B cell (primary cell): ENCODE results near the gene KAT14. TPM values are rescaled to one million over a fixed set of nuclear protein-coding genes. Genes with fewer than 3 reads are reported as not detected.

ENCODE experiments used
- ATAC-seq: fragments of 200-7000 bp; cut with Tn5 transposase; one replicate; pipeline ENCODE4 v1.10.0; 2021; ENCODE audit warnings: low read depth, mild to moderate bottlenecking, moderate number of reproducible peaks, moderate library complexity
- CTCF ChIA-PET: fragments of 350-600 bp; sonication (Branson Sonifier 250); formaldehyde crosslinking; loops from one replicate; lab custom pipeline; 2021; ENCODE audit warnings: antibody characterized with exemption, inconsistent platforms; lab: Charles Lee
- POLR2A ChIA-PET: fragments of 350-600 bp; sonication (Branson Sonifier 250); formaldehyde crosslinking; loops from one replicate; lab custom pipeline; 2021; ENCODE audit warnings: antibody characterized with exemption; lab: Charles Lee
- DNase-seq: peaks from one replicate; pipeline ENCODE4 v3.0.0; 2013
- H2AFZ ChIP-seq: 2 replicates; pipeline ENCODE4 v1.6.1; 2012; ENCODE audit warnings: mild to moderate bottlenecking, low read depth, low read length; ENCODE audit not compliant: insufficient read depth, poor library complexity, severe bottlenecking
- H3K27ac ChIP-seq, 2 donors: 1 replicate in 1 of 2; 2 replicates in 1 of 2; pipeline ENCODE4 v1.5.1; 2012 to 2013; ENCODE audit warnings: low read length in 2 of 2, mild to moderate bottlenecking in 2 of 2, moderate library complexity in 1 of 2
- H3K27me3 ChIP-seq, 4 experiments: fragments of 200-600 bp in 1 of 4; sonication (generic) in 1 of 4; replicated peaks in 1 of 4; 1 replicate in 2 of 4; 2 replicates in 2 of 4; pipeline versions ENCODE4 v1.6.1 to v1.7.0; 2013 to 2016; ENCODE audit warnings: low read length in 3 of 4, mild to moderate bottlenecking in 2 of 4, mixed read lengths in 1 of 4, moderate library complexity in 1 of 4; ENCODE audit not compliant: insufficient read depth in 4 of 4, control insufficient read depth in 3 of 4; ENCODE audit errors: control extremely low read depth in 1 of 4
- H3K36me3 ChIP-seq, 2 experiments: replicated peaks in 1 of 2; 1 replicate in 1 of 2; 2 replicates in 1 of 2; pipeline versions ENCODE4 v1.6.1 to v1.7.1; 2013; ENCODE audit warnings: low read length in 1 of 2; ENCODE audit not compliant: insufficient read depth in 2 of 2, control insufficient read depth in 1 of 2; ENCODE audit errors: control extremely low read depth in 1 of 2, extremely low read depth in 1 of 2
- H3K4me1 ChIP-seq, 2 donors: fragments of 200-600 bp in 1 of 2; sonication (generic) in 1 of 2; 1 replicate in 1 of 2; 2 replicates in 1 of 2; pipeline versions ENCODE4 v1.5.1 to v1.6.1; 2013 to 2017; ENCODE audit warnings: low read length in 2 of 2; ENCODE audit not compliant: control insufficient read depth in 2 of 2, insufficient read depth in 2 of 2
- H3K4me2 ChIP-seq: replicated peaks from 2 replicates; pipeline ENCODE3; 2012; ENCODE audit warnings: mild to moderate bottlenecking, low read depth, low read length; ENCODE audit not compliant: poor library complexity, severe bottlenecking
- H3K4me3 ChIP-seq, 5 experiments: fragments of 200-600 bp in 1 of 5; sonication (generic) in 1 of 5; 1 replicate in 3 of 5; 2 replicates in 2 of 5; pipeline versions ENCODE4 v1.5.1 to v1.7.0; 2011 to 2016; ENCODE audit warnings: low read length in 4 of 5, mild to moderate bottlenecking in 4 of 5, low read depth in 2 of 5, control low read depth in 1 of 5, moderate library complexity in 1 of 5; ENCODE audit not compliant: insufficient read depth in 1 of 5; ENCODE audit errors: control extremely low read depth in 1 of 5, extremely low read depth in 1 of 5
- H3K79me2 ChIP-seq: fragments of 200-600 bp; sonication (generic); one replicate; pipeline ENCODE4 v1.6.0; 2016; ENCODE audit warnings: low read length; ENCODE audit not compliant: control insufficient read depth, insufficient read depth
- H3K9ac ChIP-seq: fragments of 200-600 bp; sonication (generic); 2 replicates; pipeline ENCODE4 v1.6.1; 2017; ENCODE audit warnings: mild to moderate bottlenecking, low read length, moderate library complexity
- H3K9me3 ChIP-seq, 3 donors: one replicate each; pipeline versions ENCODE4 v1.6.1 to v1.7.1; 2013; ENCODE audit warnings: low read length in 2 of 3; ENCODE audit not compliant: control insufficient read depth in 2 of 3, insufficient read depth in 1 of 3; ENCODE audit errors: control extremely low read depth in 1 of 3
- H4K20me1 ChIP-seq: 2 replicates; pipeline ENCODE4 v1.6.0; 2012; ENCODE audit warnings: mild to moderate bottlenecking, low read length; ENCODE audit not compliant: insufficient read depth, control insufficient read depth, poor library complexity, severe bottlenecking
- H3K27ac Mint-ChIP-seq: one replicate; pipeline ENCODE4 v1.8.0; 2021; ENCODE audit warnings: mixed read lengths
- H3K27me3 Mint-ChIP-seq: one replicate; pipeline ENCODE4 v1.8.0; 2021; ENCODE audit warnings: mixed read lengths
- H3K4me1 Mint-ChIP-seq: one replicate; pipeline ENCODE4 v1.8.0; 2021; ENCODE audit warnings: mixed read lengths
- H3K4me3 Mint-ChIP-seq: one replicate; pipeline ENCODE4 v1.8.0; 2021; ENCODE audit warnings: mixed read lengths
- H3K9me3 Mint-ChIP-seq: one replicate; pipeline ENCODE4 v1.8.0; 2022; ENCODE audit warnings: mixed read lengths; ENCODE audit not compliant: insufficient read depth
- CTCF ChIP-seq: fragments of 200-600 bp; IDR thresholded peaks from one replicate; pipeline ENCODE4 v1.8.0; 2022; ENCODE audit warnings: antibody characterized with exemption, mild to moderate bottlenecking
- EZH2 ChIP-seq: IDR thresholded peaks from 2 replicates; pipeline ENCODE4 v1.6.1; 2012; ENCODE audit warnings: borderline replicate concordance, low read depth, mild to moderate bottlenecking, moderate library complexity, low read length; ENCODE audit not compliant: insufficient read depth, poor library complexity, severe bottlenecking
- WGBS: methylation state at CpG from one replicate; pipeline ENCODE4 v1.1.5; 2013; ENCODE audit warnings: missing lambda C conversion rate; ENCODE audit not compliant: insufficient coverage; 5-methylcytosine and 5-hydroxymethylcytosine counted together
- intact Hi-C: fragments of 100-400 bp; cut with micrococcal nuclease; formaldehyde crosslinking; loops from one replicate; pipeline ENCODE4 v1.10.0; 2022
- polyA plus RNA-seq: library from polyadenylated mRNA; depleted of rRNA; stranded (reverse); fragments of >200 nt; gene quantifications from 2 replicates; pipeline ENCODE4 v1.2.3, GENCODE V29; 2012
- total RNA-seq, 2 donors: library from RNA; stranded (reverse); fragments of 120-200 nt in 1 of 2; gene quantifications; 1 replicate in 1 of 2; 2 replicates in 1 of 2; pipeline versions ENCODE4 v1.2.3 to v1.2.4, GENCODE V29; 2013 to 2022

KAT14 gene
- total and polyA plus RNA-seq, 2 donors (not counting 1 experiment from before 2014, with no cell fraction given): 7.9 to 15.5 TPM

- Histone ChIP-seq H3K4me2 (no peak overlapping the region), H3K4me1 (no peaks in the 10 kb centered on the region), H3K79me2 (no peaks in the 10 kb centered on the region), H3K4me3 (no peak overlapping the region), H3K27ac (no peak overlapping the region), H2AFZ (no peak overlapping the region), H3K36me3 (peaks cover 19 to 46% of the 10 kb centered on the region in 2 experiments), H3K9ac (no peak overlapping the region), H3K9me3 (no peaks in the 10 kb centered on the region), H3K27me3 (no peaks in the 10 kb centered on the region), H4K20me1 (no peaks in the 10 kb centered on the region)
- CTCF ChIA-PET: interaction anchor here (0.7 kb wide), 1 partner anchor 1334 kb away, joined by 3 read pairs; no protein-coding TSS in a partner anchor
- H3K27me3 Mint-ChIP-seq: no peaks in the 10 kb centered on the region
- no peak overlapping the region for H3K27ac Mint-ChIP-seq
- no peak overlapping the region for H3K4me3 Mint-ChIP-seq
- H3K4me1 Mint-ChIP-seq: no peaks in the 10 kb centered on the region
- POLR2A ChIA-PET: no interaction called here
- no peaks in the 10 kb centered on the region for H3K9me3 Mint-ChIP-seq
- DNase-seq (no peak), ATAC-seq (no peak)
- no peak for TF ChIP-seq CTCF
- TF ChIP-seq EZH2: no peak
- intact Hi-C loops: no loop called here
- WGBS: 92% methylated on average over 2 of the region's 3 CpGs
These were observed 50.8 kb downstream of the KAT14 start for GRCh38 chr20:18188434-18188833.

- 90% methylated on average over 2 of the region's 3 CpGs for WGBS
- DNase-seq: no peak
- no peaks in the 10 kb centered on the region for H3K27me3 Mint-ChIP-seq
- H3K9me3 Mint-ChIP-seq: no peaks in the 10 kb centered on the region
- no peak overlapping the region for H3K4me3 Mint-ChIP-seq
- Histone ChIP-seq H3K4me1 (no peaks in the 10 kb centered on the region), H3K9me3 (no peaks in the 10 kb centered on the region), H3K4me3 (no peak overlapping the region), H3K27ac (no peak overlapping the region), H3K79me2 (no peaks in the 10 kb centered on the region), H3K27me3 (no peaks in the 10 kb centered on the region), H3K36me3 (peaks cover 15 to 26% of the 10 kb centered on the region in 2 experiments), H3K9ac (no peak overlapping the region), H3K4me2 (no peak overlapping the region), H2AFZ (no peak overlapping the region), H4K20me1 (no peaks in the 10 kb centered on the region)
- intact Hi-C loops: no loop called here
- H3K27ac Mint-ChIP-seq: no peak overlapping the region
- ChIA-PET CTCF (interaction anchor here (0.6 kb wide), 1 partner anchor 225 kb away, joined by 3 read pairs; no protein-coding TSS in a partner anchor), POLR2A (no interaction called here)
- no peak for TF ChIP-seq CTCF
- TF ChIP-seq EZH2: no peak
- no peak for ATAC-seq
- H3K4me1 Mint-ChIP-seq: no peaks in the 10 kb centered on the region
These were observed 52.9 kb downstream of the KAT14 start for GRCh38 chr20:18190338-18191233.
